ENCODE measurements around the gene KLHDC9.

- TF ChIP-seq ZNF274 (IDR thresholded peaks at IDR 0.05; ENCODE audit: low read depth, low read length) (no peak), SUZ12 (IDR thresholded peaks at IDR 0.05; ENCODE audit: extremely low read depth, insufficient read depth, insufficient read length) (no peak)
These were observed 28.4 kb upstream of the KLHDC9 start, which contains the start of gene ARHGAP30 for GRCh38 chr1:161069731-161070270.

Measured in NT2/D1 (cell line).